ENCODE results near the gene RBMS1.

DNA sequence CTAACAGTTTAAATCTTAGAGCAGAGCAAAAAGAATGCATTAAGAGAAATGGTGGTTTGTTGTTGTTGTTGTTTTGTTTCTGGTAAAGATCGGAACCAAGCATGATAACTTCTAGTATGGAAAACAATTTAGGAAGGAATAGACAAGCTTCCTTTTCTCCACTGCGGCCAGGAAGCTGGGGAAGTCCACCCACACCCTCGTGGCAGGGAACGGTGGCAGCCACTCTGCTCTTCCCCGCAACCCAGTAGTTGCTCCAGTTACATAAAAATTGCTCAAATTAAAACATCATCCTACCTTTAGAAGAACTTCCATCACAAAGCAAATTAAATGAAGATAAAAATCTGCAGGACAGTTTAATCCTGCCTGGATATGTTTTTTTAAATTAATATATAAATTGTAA, 113.0 kb downstream of the RBMS1 start:
- TF ChIP-seq, protein P1, sequence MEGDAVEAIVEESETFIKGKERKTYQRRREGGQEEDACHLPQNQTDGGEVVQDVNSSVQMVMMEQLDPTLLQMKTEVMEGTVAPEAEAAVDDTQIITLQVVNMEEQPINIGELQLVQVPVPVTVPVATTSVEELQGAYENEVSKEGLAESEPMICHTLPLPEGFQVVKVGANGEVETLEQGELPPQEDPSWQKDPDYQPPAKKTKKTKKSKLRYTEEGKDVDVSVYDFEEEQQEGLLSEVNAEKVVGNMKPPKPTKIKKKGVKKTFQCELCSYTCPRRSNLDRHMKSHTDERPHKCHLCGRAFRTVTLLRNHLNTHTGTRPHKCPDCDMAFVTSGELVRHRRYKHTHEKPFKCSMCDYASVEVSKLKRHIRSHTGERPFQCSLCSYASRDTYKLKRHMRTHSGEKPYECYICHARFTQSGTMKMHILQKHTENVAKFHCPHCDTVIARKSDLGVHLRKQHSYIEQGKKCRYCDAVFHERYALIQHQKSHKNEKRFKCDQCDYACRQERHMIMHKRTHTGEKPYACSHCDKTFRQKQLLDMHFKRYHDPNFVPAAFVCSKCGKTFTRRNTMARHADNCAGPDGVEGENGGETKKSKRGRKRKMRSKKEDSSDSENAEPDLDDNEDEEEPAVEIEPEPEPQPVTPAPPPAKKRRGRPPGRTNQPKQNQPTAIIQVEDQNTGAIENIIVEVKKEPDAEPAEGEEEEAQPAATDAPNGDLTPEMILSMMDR (IDR thresholded peaks at IDR 0.05) = no peak
- no peak for TF ChIP-seq POLR2A (IDR thresholded peaks at IDR 0.05)

Measured in lower leg skin (tissue), 3 donors.